GM18870 (cell line): ENCODE results near the gene C21orf58.
"Not testable (repeated sequence)": the region's sequence is repeated elsewhere in the genome, so short reads cannot be mapped to it uniquely, and the experiment has no call there.

Experiments used
- ATAC-seq: cut with Tn5 transposase; IDR thresholded peaks from one replicate; pipeline ENCODE4 v1.9.1; 2021; ENCODE audit warnings: moderate library complexity; ENCODE audit not compliant: unreplicated experiment

C21orf58 gene

GRCh38 chr21:46325073-46325912, 1.6 kb upstream of the C21orf58 start:
- no peak for ATAC-seq

DNA sequence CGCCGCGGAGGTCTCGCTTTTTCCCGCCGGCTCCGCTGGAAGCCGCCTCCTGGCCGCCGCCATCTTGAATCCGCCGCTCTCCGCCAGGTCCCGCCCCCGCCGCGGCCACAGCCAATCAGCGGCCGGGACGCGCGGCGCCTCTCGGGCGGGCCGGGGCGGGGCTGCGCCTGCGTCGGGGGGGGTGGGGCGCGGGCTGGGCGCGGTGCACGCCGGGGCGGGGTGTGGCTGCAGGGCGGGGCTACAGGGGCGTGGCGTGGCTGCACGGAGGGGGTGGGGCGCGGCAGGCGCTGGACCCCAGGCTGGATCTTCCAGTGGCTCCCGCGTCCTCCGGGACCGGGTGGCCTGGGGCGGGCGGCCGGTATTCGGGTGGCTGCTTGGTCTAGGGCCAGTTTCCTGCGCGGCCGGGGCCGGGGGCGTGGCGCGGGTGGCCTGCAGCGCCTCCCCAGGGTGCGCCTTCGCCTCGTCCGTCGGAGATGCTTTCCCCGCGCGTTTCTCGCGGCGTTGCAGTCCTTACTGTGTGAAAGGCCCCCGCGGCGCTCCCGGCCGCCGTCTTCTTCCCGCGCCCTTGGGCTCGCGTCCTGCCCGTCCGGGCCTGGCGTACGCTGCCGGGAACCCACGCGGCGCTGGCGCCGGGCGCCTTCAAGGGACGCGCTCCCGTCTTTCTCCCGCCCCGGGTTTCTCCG, 861 bp upstream of the C21orf58 start:
- ATAC-seq = peak; percentile 25

- ATAC-seq = no peak
Measured at GRCh38 chr21:46323227-46323709, 402 bp downstream of the C21orf58 start.

DNA sequence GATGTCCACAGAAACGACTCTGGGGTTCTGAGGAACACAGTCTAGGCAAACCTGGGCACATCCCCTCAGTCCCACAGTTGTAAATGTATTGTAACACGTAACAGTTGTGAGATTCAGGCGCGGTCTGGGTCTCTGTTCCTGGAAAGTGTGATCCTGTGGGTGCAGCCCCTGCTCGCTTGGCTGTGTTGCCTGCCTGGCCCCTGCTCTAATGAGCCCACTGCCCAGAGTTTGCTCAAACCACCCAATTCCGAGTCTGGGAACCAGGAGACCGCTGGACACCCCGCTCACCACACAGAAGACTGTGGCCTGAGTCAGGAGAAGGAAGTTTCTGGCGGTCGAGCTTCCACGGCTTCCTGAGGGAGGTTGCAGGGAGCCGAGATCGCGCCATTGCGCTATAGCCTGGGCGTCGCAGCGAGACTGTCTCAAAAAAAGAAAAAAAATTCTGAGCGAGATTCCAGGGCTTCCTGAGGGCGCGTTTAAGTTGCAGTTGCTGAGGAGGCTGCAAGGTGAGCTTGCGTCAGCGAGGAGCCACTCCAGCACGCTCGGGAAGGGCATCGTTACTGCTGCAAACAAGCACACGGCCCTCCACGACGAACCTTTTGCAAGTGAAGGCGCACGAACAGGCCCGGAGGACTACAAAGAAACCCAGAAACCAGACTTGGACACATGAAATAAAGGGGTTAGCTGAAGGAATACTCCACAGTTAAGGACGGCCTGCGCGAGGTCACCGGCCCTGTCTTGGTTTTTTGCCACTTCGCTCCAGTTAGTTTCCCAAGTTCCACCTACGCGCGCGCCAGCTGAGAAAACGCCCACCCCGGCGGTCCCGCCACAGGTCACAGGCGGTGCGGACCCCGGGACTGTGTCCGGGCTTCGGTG, 1.1 kb downstream of the C21orf58 start:
- no peak for ATAC-seq

DNA sequence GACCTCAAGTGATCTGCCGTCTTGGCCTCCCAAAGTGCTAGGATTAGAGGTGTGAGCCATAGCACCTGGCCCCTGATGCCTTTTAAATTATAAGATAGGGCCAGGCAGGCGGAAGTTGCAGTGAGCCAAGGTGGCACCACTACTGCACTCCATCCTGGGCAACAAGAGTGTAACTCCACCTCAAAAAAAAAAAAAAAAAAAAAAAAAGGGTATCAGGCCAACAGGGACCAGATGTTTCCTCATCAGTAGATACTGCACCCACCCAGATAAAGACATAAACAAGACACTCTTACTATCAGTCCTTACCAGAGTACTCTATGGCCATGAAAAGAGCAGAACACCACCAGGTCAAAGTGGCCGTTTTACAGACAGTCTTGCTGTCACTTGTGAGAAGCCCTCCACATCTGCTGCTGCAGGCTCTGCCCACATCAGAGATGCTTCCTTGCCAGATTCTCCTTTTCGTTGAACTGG, 3.3 kb downstream of the C21orf58 start:
- ATAC-seq = no peak

- ATAC-seq = no peak
Measured at GRCh38 chr21:46319186-46319585, 4.5 kb downstream of the C21orf58 start.

DNA sequence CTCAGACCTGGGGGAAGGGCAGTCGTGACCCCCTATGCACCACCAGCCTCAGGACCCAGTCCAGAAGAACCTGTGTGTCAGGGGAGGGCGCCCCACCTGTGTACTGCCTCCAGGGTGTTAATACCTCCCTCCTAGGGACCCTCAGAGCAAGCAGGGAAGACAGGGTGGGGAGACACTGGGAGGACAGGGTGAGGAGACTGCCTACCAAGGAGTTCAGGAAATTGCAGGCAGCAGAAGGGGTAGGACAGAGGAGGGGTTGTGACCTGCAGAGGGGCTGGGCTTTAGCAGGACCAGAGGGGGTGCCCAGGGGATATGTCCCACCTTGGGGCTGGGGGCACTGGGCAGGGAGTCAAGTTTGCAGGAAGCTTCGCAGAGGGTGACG, 5.2 kb downstream of the C21orf58 start:
- ATAC-seq = no peak

DNA sequence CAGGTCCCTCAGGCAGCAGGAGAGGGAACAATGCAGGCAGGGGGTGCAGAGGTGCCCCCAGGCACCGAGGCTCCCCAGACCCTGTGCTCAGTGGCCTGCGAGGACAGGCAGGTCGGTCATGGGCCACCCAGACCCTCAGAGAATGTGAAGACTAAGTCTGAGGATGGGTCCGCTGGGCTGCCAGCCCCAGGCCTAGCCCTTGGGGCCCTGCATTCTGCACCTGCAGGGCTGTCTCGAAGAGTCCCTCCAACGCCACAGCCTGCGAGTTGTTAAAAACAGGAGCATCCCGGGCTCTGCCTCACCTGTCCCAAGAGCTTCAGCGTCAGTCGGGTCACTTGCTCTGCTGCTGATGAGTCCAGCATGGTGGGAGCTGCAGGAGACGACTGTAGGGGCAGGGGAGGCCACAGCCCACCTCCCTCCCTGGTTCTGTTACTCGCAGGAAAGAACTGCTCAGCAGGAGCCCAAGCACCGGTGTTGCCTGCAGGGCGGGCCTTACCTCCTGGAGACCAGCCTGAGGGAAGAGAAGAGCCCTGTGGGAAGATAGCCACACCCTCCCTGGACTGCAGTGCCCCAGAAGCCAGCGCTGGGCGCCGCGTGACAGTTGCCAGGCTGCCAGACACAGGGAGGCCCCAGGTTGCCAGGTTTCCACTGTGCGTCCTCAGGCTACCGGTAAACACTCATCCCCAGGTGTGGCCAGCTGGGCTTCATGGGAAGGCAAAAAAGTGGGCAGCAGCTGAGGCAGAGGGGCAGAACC, 5.8 kb downstream of the C21orf58 start:
- ATAC-seq = no peak

DNA sequence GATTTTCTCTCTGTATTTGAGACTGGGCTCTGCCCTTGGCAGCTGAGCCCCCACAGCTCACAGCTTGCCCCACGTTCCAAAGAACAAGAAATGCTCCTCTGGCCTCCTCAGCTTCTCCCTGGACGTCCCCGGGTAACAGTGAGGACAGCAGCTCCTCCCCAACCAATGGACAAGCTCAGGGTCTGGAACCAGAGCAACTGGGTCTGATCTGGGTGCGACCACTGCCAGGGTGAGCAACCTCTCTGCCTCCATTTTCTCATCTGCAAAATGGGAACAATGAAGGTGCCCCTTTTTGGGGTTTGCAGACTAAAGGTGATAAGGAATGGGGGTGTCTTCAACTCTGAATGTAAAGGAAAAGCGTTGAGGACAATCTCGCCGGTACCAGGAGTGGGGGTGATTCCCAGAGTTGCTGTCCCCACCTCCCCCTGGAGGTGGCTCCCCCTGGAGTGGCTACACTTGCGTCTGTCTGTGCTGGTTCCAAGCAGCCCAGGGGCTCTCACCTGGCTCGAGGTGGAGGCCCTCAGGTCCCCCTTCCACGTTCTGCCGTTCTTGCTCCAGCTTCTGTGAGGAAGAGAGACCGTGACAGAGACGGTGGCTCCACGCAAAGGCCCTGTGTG, 6.9 kb downstream of the C21orf58 start:
- no peak for ATAC-seq

DNA sequence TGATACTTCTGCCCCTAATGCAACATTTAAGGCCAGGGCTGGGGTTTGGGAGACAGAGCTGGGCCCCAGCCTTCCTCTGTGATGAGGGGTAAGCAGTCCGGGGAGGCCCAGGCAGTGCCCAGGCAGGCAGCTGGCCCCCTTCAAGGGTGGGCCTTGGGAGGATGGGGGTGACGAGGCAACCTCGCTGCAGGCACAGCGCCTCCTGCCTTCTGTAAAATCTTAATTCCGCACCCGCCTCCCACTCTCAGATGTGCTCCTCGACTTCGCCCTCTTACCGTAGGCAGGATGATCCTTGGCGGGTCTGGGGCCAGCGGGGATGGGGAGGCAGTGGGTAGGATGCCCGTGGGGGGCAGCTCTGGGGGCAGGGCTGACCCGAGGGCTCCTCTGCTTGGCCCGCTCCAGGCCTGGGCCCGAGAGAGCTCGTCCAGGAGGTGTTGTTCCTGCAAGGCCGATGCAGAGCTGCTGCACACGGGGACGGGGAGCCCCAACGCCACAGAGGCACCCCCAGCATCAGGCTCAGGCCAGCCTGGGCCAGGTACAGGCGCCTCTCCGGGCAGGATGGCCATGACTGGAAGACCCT, 9.1 kb downstream of the C21orf58 start:
- ATAC-seq = no peak

- ATAC-seq = no peak
Measured at GRCh38 chr21:46312949-46313348, 10.7 kb downstream of the C21orf58 start.

DNA sequence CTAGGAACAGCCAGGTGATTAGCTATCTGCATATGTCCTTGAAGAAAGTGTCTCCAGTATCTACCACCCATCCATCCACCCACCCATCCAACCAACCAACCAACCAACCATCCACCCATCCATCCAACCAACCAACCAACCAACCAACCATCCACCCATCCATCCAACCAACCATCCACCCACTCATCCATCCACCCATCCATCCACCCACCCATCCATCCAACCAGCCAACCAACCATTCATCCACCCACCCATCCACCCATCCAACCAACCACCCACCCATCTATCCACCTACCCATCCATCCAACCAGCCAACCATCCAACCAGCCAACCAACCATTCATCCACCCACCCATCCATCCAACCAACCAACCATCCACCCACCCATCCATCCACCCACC, 12.1 kb downstream of the C21orf58 start:
- ATAC-seq = no peak

- ATAC-seq = not testable (repeated sequence)
Measured at GRCh38 chr21:46310260-46310659, 13.4 kb downstream of the C21orf58 start.

- no peak for ATAC-seq
Measured at GRCh38 chr21:46308431-46308830, 15.2 kb downstream of the C21orf58 start.

- no peak for ATAC-seq
Measured at GRCh38 chr21:46307625-46308024, 16.0 kb downstream of the C21orf58 start.

DNA sequence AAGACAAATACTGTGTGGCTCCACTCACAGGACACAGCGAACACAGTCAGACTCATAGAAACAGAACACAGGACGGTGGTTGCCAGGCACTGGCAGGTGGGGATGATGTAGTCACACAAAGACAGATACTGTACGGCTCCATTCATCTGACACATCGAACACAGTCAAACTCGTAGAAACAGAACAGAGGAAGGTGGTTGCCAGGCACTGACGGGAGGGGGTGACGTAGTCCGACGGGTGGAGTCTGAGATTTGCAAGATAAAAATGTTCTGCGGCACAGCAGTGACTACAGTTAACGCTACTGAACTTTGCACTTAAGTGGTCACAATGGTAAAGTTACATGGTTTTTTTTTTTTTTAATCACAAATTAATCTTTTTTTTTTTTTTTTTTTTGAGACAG, 18.7 kb downstream of the C21orf58 start:
- ATAC-seq = no peak

GRCh38 chr21:46304437-46304836, 19.2 kb downstream of the C21orf58 start:
- no peak for ATAC-seq

GRCh38 chr21:46301759-46302158, 21.9 kb downstream of the C21orf58 start:
- ATAC-seq = no peak

GRCh38 chr21:46299167-46299566, 24.5 kb downstream of the C21orf58 start:
- ATAC-seq = no peak
